ENCODE data around the gene ADAMTS6. TPM values are rescaled to one million over a fixed set of nuclear protein-coding genes. Genes with fewer than 3 reads are reported as not detected.

ADAMTS6 gene
- total RNA-seq, 1 donor: 150 TPM

- no peak overlapping the region for H3K27ac ChIP-seq (ENCODE audit: low read depth, low read length)
- H3K4me1 ChIP-seq (ENCODE audit: insufficient read depth, low read length): peaks cover 15% of the 10 kb centered on the region
- H3K27me3 ChIP-seq (ENCODE audit: insufficient read depth, low read length): no peaks in the 10 kb centered on the region
- peak; percentile 57 for TF ChIP-seq CTCF (IDR thresholded peaks at IDR 0.05; ENCODE audit: extremely low read depth, low read depth, low read length)
- no peak for DNase-seq (ENCODE audit: insufficient read length, low spot score, missing footprints)
- H3K36me3 ChIP-seq (ENCODE audit: insufficient read depth, low read length): peaks cover 47% of the 10 kb centered on the region
- H4K20me1 ChIP-seq (ENCODE audit: insufficient read depth, low read length): no peaks in the 10 kb centered on the region
- H2AFZ ChIP-seq (ENCODE audit: low read length): no peak overlapping the region
- peaks cover 6% of the 10 kb centered on the region for H3K79me2 ChIP-seq (ENCODE audit: insufficient read depth, low read length)
- no peak overlapping the region for H3K4me3 ChIP-seq (ENCODE audit: insufficient read depth, low read length)
- H3K9me3 ChIP-seq (ENCODE audit: low read depth, low read length): no peaks in the 10 kb centered on the region
- H3K4me2 ChIP-seq (ENCODE audit: insufficient read depth, low read length): no peak overlapping the region
These were observed 267.7 kb downstream of the ADAMTS6 start for GRCh38 chr5:65213921-65214525.

- H4K20me1 ChIP-seq (ENCODE audit: insufficient read depth, low read length): no peaks in the 10 kb centered on the region
- H3K79me2 ChIP-seq (ENCODE audit: insufficient read depth, low read length): peaks cover 11% of the 10 kb centered on the region
- H3K36me3 ChIP-seq (ENCODE audit: insufficient read depth, low read length): peaks cover 37% of the 10 kb centered on the region
- H3K27me3 ChIP-seq (ENCODE audit: insufficient read depth, low read length): no peaks in the 10 kb centered on the region
- no peak for TF ChIP-seq CTCF (IDR thresholded peaks at IDR 0.05; ENCODE audit: extremely low read depth, low read depth, low read length)
- H3K27ac ChIP-seq (ENCODE audit: low read depth, low read length): peak overlapping the region; percentile 97
- H3K4me2 ChIP-seq (ENCODE audit: insufficient read depth, low read length): peak overlapping the region; percentile 4
- no peaks in the 10 kb centered on the region for H3K9me3 ChIP-seq (ENCODE audit: low read depth, low read length)
- peaks cover 31% of the 10 kb centered on the region for H3K4me1 ChIP-seq (ENCODE audit: insufficient read depth, low read length)
- no peak overlapping the region for H3K4me3 ChIP-seq (ENCODE audit: insufficient read depth, low read length)
- no peak overlapping the region for H2AFZ ChIP-seq (ENCODE audit: low read length)
- peak; percentile 85 for DNase-seq (ENCODE audit: insufficient read length, low spot score, missing footprints)
These were observed 272.4 kb downstream of the ADAMTS6 start for GRCh38 chr5:65209341-65209740.

GRCh38 chr5:65204966-65205365 is 276.8 kb downstream of the ADAMTS6 start:
- Histone ChIP-seq H3K27me3 (ENCODE audit: insufficient read depth, low read length) (no peaks in the 10 kb centered on the region), H3K36me3 (ENCODE audit: insufficient read depth, low read length) (peaks cover 22% of the 10 kb centered on the region), H3K4me2 (ENCODE audit: insufficient read depth, low read length) (no peak overlapping the region), H3K4me3 (ENCODE audit: insufficient read depth, low read length) (no peak overlapping the region), H2AFZ (ENCODE audit: low read length) (no peak overlapping the region), H3K9me3 (ENCODE audit: low read depth, low read length) (no peaks in the 10 kb centered on the region), H3K27ac (ENCODE audit: low read depth, low read length) (peak overlapping the region; percentile 97), H4K20me1 (ENCODE audit: insufficient read depth, low read length) (no peaks in the 10 kb centered on the region), H3K79me2 (ENCODE audit: insufficient read depth, low read length) (peaks cover 8% of the 10 kb centered on the region), H3K4me1 (ENCODE audit: insufficient read depth, low read length) (peaks cover 66% of the 10 kb centered on the region)
- no peak for TF ChIP-seq CTCF (IDR thresholded peaks at IDR 0.05; ENCODE audit: extremely low read depth, low read depth, low read length)
- DNase-seq (ENCODE audit: insufficient read length, low spot score, missing footprints): no peak

GRCh38 chr5:65203746-65204145 is 278.0 kb downstream of the ADAMTS6 start:
- Histone ChIP-seq H3K4me2 (ENCODE audit: insufficient read depth, low read length) (no peak overlapping the region), H3K36me3 (ENCODE audit: insufficient read depth, low read length) (peaks cover 22% of the 10 kb centered on the region), H3K79me2 (ENCODE audit: insufficient read depth, low read length) (peaks cover 8% of the 10 kb centered on the region), H3K4me1 (ENCODE audit: insufficient read depth, low read length) (peaks cover 68% of the 10 kb centered on the region), H3K27ac (ENCODE audit: low read depth, low read length) (peak overlapping the region; percentile 97), H3K4me3 (ENCODE audit: insufficient read depth, low read length) (no peak overlapping the region), H3K9me3 (ENCODE audit: low read depth, low read length) (no peaks in the 10 kb centered on the region), H4K20me1 (ENCODE audit: insufficient read depth, low read length) (no peaks in the 10 kb centered on the region), H2AFZ (ENCODE audit: low read length) (no peak overlapping the region), H3K27me3 (ENCODE audit: insufficient read depth, low read length) (no peaks in the 10 kb centered on the region)
- no peak for DNase-seq (ENCODE audit: insufficient read length, low spot score, missing footprints)
- no peak for TF ChIP-seq CTCF (IDR thresholded peaks at IDR 0.05; ENCODE audit: extremely low read depth, low read depth, low read length)
